ENCODE measurements around the gene FHOD3. TPM values are rescaled to one million over a fixed set of nuclear protein-coding genes. Genes with fewer than 3 reads are reported as not detected.

FHOD3 gene
- total RNA-seq, 1 experiment from 2014 or later, result 2.9 TPM

- intact Hi-C loops (cut with micrococcal nuclease; ENCODE audit: unreplicated experiment), result loop anchor here (1.0 to 10.0 kb wide), 5 partner anchors 188 to 528 kb away; no protein-coding TSS in a partner anchor
- H3K27me3 Mint-ChIP-seq (ENCODE audit: unreplicated experiment), result peaks cover 13% of the 10 kb centered on the region
- no peak overlapping the region for H3K4me3 Mint-ChIP-seq (ENCODE audit: low read depth, unreplicated experiment)
- CTCF ChIA-PET, result interaction anchor here (0.6 to 1.6 kb wide), 8 partner anchors 155 to 898 kb away, joined by 3 to 11 read pairs (median 4); partner anchors contain the start of gene SLC39A6
- no peak for DNase-seq
- TF ChIP-seq, protein P1, sequence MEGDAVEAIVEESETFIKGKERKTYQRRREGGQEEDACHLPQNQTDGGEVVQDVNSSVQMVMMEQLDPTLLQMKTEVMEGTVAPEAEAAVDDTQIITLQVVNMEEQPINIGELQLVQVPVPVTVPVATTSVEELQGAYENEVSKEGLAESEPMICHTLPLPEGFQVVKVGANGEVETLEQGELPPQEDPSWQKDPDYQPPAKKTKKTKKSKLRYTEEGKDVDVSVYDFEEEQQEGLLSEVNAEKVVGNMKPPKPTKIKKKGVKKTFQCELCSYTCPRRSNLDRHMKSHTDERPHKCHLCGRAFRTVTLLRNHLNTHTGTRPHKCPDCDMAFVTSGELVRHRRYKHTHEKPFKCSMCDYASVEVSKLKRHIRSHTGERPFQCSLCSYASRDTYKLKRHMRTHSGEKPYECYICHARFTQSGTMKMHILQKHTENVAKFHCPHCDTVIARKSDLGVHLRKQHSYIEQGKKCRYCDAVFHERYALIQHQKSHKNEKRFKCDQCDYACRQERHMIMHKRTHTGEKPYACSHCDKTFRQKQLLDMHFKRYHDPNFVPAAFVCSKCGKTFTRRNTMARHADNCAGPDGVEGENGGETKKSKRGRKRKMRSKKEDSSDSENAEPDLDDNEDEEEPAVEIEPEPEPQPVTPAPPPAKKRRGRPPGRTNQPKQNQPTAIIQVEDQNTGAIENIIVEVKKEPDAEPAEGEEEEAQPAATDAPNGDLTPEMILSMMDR (IDR thresholded peaks at IDR 0.05; ENCODE audit: unreplicated experiment), result no peak
- H3K27ac Mint-ChIP-seq (ENCODE audit: unreplicated experiment), result no peak overlapping the region
- no peaks in the 10 kb centered on the region for H3K36me3 Mint-ChIP-seq (ENCODE audit: insufficient read depth, unreplicated experiment)
- H3K9me3 Mint-ChIP-seq (ENCODE audit: low read depth, unreplicated experiment), result peaks cover 3% of the 10 kb centered on the region
- H3K4me1 Mint-ChIP-seq (ENCODE audit: low read depth, unreplicated experiment), result no peaks in the 10 kb centered on the region
- BruUV-seq (replicated peaks), result no TSS peak
Measured at GRCh38 chr18:36284268-36284667, 13.2 kb upstream of the FHOD3 start.

DNA sequence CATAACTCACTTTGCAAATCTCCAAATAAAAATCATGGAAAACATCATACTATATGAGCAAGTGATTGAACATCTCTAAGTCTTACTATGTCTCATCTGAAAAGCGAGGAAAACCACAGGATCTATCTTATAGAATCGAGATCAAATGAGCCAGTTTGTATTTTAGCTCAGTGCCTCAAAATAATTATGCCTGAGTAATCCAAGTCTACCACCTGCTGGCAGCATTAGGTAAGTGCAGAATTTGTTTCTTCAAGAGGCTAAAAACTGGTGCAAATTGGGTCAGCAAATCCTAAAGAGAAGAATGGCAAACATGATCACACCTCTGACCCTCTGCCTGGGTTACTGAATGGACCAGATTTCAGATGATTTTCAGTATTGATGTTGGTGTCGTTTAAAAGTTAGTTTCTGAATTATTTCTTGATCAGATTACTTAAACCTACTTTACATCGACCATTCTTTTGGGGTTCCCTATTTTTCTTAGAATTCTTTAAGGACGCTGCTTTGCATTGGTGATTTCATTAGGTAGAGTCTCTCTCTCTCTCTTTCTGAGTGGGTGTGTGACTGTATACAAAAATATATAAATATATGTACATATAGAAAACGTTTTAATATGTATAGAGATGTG lies 12.7 kb upstream of the FHOD3 start:
- H3K4me1 Mint-ChIP-seq (ENCODE audit: low read depth, unreplicated experiment), result no peaks in the 10 kb centered on the region
- intact Hi-C loops (cut with micrococcal nuclease; ENCODE audit: unreplicated experiment), result loop anchor here (1.0 to 10.0 kb wide), 5 partner anchors 188 to 528 kb away; no protein-coding TSS in a partner anchor
- DNase-seq, result peak; percentile 45
- H3K27ac Mint-ChIP-seq (ENCODE audit: unreplicated experiment), result no peak overlapping the region
- BruUV-seq (replicated peaks), result no TSS peak
- no peak overlapping the region for H3K4me3 Mint-ChIP-seq (ENCODE audit: low read depth, unreplicated experiment)
- H3K9me3 Mint-ChIP-seq (ENCODE audit: low read depth, unreplicated experiment), result peaks cover 3% of the 10 kb centered on the region
- H3K36me3 Mint-ChIP-seq (ENCODE audit: insufficient read depth, unreplicated experiment), result no peaks in the 10 kb centered on the region
- TF ChIP-seq, protein P1 (IDR thresholded peaks at IDR 0.05; ENCODE audit: unreplicated experiment), result peak; percentile 65
- CTCF ChIA-PET, result interaction anchor here (0.6 to 1.6 kb wide), 8 partner anchors 156 to 898 kb away, joined by 3 to 11 read pairs (median 4); partner anchors contain the start of gene SLC39A6
- H3K27me3 Mint-ChIP-seq (ENCODE audit: unreplicated experiment), result peaks cover 17% of the 10 kb centered on the region

DNA sequence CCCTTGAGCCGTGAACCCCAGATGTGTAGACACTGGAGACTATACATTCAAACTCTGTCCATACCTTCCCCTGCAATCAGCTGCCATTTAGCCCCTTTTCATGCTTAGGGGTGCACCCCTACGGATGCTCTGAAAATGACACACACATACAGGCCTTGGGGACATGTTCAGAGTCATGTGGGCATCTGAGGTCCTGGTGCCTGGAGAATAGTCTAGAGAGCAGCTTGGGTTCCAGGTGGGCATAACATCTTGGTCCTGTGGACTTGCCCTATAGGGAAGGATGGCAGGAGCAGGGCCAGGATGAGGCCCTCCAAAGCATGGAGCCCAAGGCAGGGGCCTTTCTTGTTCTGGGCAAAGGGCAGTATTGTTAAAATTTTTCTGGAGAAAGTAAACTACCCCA lies 9.9 kb upstream of the FHOD3 start:
- CTCF ChIA-PET, result interaction anchor here (0.9 kb wide), 1 partner anchor 192 kb away, joined by 3 read pairs; no protein-coding TSS in a partner anchor
- DNase-seq, result no peak
- Mint-ChIP-seq H3K27ac (ENCODE audit: unreplicated experiment) (no peak overlapping the region), H3K4me1 (ENCODE audit: low read depth, unreplicated experiment) (no peaks in the 10 kb centered on the region), H3K27me3 (ENCODE audit: unreplicated experiment) (peaks cover 17% of the 10 kb centered on the region), H3K9me3 (ENCODE audit: low read depth, unreplicated experiment) (peaks cover 3% of the 10 kb centered on the region), H3K4me3 (ENCODE audit: low read depth, unreplicated experiment) (no peak overlapping the region), H3K36me3 (ENCODE audit: insufficient read depth, unreplicated experiment) (no peaks in the 10 kb centered on the region)
- TF ChIP-seq, protein P1 (IDR thresholded peaks at IDR 0.05; ENCODE audit: unreplicated experiment), result no peak
- BruUV-seq (replicated peaks), result no TSS peak
- intact Hi-C loops (cut with micrococcal nuclease; ENCODE audit: unreplicated experiment), result loop anchor here (10.0 kb wide), 1 partner anchor 467 kb away; no protein-coding TSS in a partner anchor

- no peak for DNase-seq
- Mint-ChIP-seq H3K9me3 (ENCODE audit: low read depth, unreplicated experiment) (peaks cover 3% of the 10 kb centered on the region), H3K27ac (ENCODE audit: unreplicated experiment) (no peak overlapping the region), H3K4me1 (ENCODE audit: low read depth, unreplicated experiment) (no peaks in the 10 kb centered on the region), H3K27me3 (ENCODE audit: unreplicated experiment) (peaks cover 17% of the 10 kb centered on the region), H3K36me3 (ENCODE audit: insufficient read depth, unreplicated experiment) (no peaks in the 10 kb centered on the region), H3K4me3 (ENCODE audit: low read depth, unreplicated experiment) (no peak overlapping the region)
- TF ChIP-seq, protein P1 (IDR thresholded peaks at IDR 0.05; ENCODE audit: unreplicated experiment), result no peak
- no TSS peak for BruUV-seq (replicated peaks)
- intact Hi-C loops (cut with micrococcal nuclease; ENCODE audit: unreplicated experiment), result loop anchor here (10.0 kb wide), 1 partner anchor 466 kb away; no protein-coding TSS in a partner anchor
- CTCF ChIA-PET, result no interaction called here
Measured at GRCh38 chr18:36288689-36289088, 8.8 kb upstream of the FHOD3 start.
